ENCODE data around the gene CLTB. TPM values are rescaled to one million over a fixed set of nuclear protein-coding genes. Genes with fewer than 3 reads are reported as not detected.

Gene CLTB
- total and polyA plus RNA-seq, 2 of the 8 experiments (the other 6 are each of a cell fraction or from before 2014, with no cell fraction given): 25.9 to 34.9 TPM

DNA sequence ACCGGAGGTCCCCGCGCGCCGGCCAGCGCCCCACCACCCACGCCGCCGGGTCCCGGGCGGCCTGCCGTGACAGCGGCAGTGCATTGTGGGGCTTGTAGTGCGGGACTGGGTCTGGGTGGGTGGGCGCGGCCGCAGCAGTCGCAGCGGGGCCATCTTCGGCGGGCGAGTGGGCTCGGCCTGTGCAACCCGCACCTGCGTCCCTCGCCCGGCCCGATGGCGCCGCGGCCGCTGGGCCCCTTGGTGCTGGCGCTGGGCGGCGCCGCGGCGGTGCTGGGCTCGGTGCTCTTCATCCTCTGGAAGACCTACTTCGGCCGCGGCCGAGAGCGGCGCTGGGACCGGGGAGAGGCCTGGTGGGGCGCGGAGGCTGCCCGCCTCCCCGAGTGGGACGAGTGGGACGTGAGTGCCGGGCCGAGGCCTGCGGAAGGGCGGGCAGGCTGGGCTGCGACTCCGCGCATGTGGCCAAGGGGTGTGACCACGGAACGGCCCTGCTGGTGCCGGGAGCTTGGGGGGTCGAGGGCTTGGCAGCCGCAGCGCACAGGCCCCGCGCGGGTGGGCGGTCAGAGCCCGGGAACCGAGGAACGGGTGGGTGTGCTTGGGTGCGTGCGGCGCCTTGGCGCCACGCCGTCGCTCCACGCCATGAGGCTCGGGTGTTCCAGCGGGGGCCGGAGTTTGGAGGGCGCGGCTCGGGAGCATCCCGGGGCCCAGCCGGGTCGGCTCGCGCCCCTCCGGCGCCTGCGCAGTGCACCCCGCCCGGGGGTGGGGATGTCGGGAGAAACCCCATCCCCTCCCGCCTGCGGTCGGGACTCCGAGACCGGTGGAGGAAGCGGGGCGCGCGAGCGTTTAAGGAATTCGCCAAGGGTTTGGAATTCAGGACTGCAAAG lies 50.7 kb downstream of the CLTB start, which contains the start of gene ARL10 (continued):
- TF ChIP-seq HDAC6 (IDR thresholded peaks at IDR 0.05; ENCODE audit: low read depth, low read length) (no peak), ZNF274 (IDR thresholded peaks at IDR 0.05; ENCODE audit: borderline replicate concordance, extremely low read depth, low read length) (no peak), RAD21 (IDR thresholded peaks at IDR 0.05 in 1 of 2, conservative IDR thresholded peaks at IDR 0.05 in 1 of 2; ENCODE audit: low read depth in 2 of 2, low read length in 2 of 2) (no peak), SP2 (IDR thresholded peaks at IDR 0.05; ENCODE audit: low read length) (no peak), CTBP2 (IDR thresholded peaks at IDR 0.05; ENCODE audit: borderline replicate concordance, insufficient read depth, insufficient read length, low read length) (no peak), CBX8 (IDR thresholded peaks at IDR 0.05; ENCODE audit: borderline replicate concordance, low read depth, low read length) (no peak), SIN3A (conservative IDR thresholded peaks at IDR 0.05 in 1 of 2, IDR thresholded peaks at IDR 0.05 in 1 of 2; ENCODE audit: low read depth in 1 of 2, low read length in 2 of 2) (no peak), BRCA1 (IDR thresholded peaks at IDR 0.05; ENCODE audit: low read depth, low read length) (no peak), CBX5 (IDR thresholded peaks at IDR 0.05; ENCODE audit: low read depth, low read length) (no peak), TBP (IDR thresholded peaks at IDR 0.05; ENCODE audit: low read depth, low read length) (no peak), EP300 (IDR thresholded peaks at IDR 0.05; ENCODE audit: borderline replicate concordance in 1 of 2, low read depth in 2 of 2, low read length in 2 of 2) (no peak), YY1 (IDR thresholded peaks at IDR 0.05; ENCODE audit: low read depth, low read length) (peak; percentile 43; the same call in 1 of the 2 replicates), RBBP5 (IDR thresholded peaks at IDR 0.05; ENCODE audit: borderline replicate concordance, low read depth, low read length) (no peak), FOSL1 (IDR thresholded peaks at IDR 0.05; ENCODE audit: insufficient read depth, low read depth, low read length) (no peak), CREB1 (IDR thresholded peaks at IDR 0.05) (no peak), HDAC2 (IDR thresholded peaks at IDR 0.05; ENCODE audit: borderline replicate concordance in 1 of 2, low read depth in 2 of 2, low read length in 2 of 2) (peak in 1 of 2 experiments; percentile 81; a peak in 1 of 4 replicates), PHF8 (conservative IDR thresholded peaks at IDR 0.05; ENCODE audit: low read depth, low read length) (peak; percentile 53; the same call in 1 of the 2 replicates), SAP30 (IDR thresholded peaks at IDR 0.05; ENCODE audit: insufficient read depth, insufficient replicate concordance, low read length) (no peak), MAX (IDR thresholded peaks at IDR 0.05) (peak; percentile 91)
- TF ChIP-seq, protein P1, sequence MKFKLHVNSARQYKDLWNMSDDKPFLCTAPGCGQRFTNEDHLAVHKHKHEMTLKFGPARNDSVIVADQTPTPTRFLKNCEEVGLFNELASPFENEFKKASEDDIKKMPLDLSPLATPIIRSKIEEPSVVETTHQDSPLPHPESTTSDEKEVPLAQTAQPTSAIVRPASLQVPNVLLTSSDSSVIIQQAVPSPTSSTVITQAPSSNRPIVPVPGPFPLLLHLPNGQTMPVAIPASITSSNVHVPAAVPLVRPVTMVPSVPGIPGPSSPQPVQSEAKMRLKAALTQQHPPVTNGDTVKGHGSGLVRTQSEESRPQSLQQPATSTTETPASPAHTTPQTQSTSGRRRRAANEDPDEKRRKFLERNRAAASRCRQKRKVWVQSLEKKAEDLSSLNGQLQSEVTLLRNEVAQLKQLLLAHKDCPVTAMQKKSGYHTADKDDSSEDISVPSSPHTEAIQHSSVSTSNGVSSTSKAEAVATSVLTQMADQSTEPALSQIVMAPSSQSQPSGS (IDR thresholded peaks at IDR 0.05; ENCODE audit: low read length): no peak

All from H1 (cell line).